ENCODE measurements around the gene ST14.

The ST14 gene

GRCh38 chr11:130137999-130138398, 21.6 kb upstream of the ST14 start:
- DNase-seq: no peak

DNA sequence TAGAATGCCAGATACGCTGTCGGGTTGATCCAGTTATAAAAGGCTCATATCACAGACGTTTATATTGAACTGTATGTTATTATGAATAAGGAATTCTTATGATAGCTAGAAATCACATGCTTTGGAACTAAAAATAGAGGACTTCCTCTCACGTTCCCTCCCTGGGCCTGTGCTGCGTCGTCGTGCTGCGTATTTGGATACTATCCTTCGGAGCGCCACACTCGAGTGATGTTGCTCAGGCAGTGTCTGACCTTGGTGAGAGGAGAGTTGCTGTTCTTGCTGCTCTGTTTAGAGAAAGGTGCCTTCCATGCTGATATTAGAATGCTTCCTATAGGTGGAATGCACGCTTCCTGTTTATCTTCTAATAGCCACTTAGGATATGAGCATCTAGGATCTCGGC, 20.2 kb upstream of the ST14 start:
- no peak for DNase-seq

DNA sequence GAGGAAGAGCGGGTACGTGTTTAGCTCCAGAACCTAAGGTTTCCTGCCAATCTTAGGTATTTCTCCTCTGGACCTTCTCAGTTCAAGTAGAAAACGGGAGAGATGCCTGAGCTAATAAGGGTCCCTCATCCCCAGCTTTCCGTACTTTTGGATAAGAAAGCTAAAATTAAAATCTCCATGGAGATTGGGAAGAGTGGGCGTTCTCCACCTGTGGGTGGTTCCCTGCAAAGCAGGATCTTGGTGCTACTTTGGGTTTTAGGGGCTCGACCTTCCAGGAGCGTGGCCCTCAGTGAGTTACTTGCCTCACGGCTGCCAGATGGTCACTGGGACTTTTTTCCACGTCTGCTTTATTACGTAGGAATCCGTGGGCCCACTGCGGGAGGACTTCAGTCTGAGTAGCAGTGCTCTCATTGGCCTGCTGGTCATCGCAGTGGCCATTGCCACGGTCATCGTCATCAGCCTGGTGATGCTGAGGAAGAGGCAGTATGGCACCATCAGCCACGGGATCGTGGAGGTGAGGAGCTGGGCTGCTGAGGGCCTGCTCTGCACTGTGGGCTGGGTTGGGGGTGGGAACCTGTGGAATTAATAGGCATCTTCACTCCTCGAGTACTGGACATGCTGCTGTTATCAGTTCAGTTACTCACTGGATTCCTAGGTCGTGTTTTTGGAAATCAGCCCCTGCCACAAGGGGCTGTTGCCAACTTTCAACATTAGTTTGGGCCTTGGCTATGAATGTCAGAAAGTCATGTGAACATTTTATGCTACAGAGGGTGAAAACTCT, 17.8 kb upstream of the ST14 start:
- DNase-seq: no peak

- no peak for DNase-seq
Measured at GRCh38 chr11:130144141-130144540, 15.4 kb upstream of the ST14 start.

DNA sequence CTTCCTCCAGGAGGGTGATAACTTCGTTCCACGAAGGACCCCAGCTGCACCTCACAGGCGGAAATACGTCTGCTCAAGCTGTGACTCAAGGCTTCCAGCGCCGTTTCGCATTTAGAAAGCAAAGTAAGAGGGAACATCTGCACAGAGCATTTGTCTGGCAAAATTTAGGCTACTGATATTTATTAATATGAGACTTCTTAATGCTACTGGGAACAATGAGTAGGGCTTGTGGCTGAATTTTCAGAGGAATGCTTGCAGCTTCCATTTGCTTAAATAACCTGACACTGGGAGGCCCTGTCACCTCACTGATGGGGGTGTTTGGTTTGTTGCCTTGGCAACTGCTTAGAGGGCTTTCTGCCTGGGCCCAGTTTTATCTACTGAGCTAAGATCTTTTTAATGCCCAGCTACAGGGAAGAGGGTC, 14.7 kb upstream of the ST14 start:
- no peak for DNase-seq

DNA sequence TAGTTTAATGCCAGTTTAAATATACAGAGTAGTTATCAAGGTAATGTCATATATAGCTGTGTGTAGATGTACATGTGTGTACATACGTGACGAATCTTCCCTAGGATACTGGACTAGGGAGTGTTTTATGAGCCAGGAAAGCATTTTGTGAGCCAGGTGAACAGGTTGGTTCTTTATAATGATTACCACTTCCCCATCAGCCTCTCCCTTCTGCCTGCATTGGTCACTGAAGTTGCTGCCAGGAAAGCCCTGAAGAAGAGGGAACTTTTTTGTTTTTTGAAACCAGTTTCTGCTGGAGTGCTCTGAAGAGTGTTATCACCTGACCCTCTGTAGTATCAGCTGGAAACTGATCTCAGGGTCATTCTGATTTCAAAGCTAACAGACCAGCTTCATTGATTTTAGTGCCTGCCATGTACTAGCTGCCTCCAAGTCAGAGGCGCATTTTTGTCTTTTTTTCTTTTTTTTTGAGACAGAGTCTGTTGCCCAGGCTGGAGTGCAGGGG, 14.2 kb upstream of the ST14 start:
- no peak for DNase-seq

DNA sequence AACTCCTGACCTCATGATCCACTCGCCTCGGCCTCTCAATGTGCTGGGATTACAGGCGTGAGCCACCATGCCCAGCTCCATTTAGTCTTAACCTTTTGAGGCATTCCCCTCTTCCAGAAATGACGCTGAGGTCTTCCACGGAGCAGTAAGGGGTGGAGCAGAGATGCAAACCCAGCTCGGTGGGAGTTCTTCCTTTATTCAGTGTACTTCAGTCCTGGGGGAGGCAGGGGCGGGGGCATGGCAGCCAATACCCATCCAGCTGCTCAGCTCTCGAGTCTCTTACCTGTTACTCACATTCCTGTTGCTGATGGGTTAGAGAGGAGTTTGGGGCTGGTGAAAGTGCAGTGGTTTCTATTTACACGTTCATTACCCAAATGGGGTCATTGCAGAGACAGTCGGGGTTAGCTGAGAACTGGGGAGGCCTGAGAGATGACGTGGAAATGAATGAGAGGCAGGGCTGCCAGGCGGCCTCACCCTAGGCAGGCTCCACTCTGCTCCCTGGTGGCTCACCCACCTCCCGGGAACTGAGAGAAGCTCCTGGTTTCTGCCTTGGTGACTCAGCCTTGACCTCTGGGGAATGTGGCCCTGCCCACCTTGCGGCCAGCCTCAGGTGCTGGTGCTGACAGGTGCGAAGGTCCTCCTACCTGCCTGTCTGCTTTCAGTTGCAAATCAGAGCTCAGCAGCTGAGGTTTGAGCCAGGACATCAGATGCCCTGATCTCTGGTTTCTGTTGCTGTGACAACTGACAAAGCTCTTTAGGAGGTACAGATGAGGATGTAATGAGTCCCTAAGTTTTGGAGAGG, 13.4 kb upstream of the ST14 start:
- no peak for DNase-seq

DNA sequence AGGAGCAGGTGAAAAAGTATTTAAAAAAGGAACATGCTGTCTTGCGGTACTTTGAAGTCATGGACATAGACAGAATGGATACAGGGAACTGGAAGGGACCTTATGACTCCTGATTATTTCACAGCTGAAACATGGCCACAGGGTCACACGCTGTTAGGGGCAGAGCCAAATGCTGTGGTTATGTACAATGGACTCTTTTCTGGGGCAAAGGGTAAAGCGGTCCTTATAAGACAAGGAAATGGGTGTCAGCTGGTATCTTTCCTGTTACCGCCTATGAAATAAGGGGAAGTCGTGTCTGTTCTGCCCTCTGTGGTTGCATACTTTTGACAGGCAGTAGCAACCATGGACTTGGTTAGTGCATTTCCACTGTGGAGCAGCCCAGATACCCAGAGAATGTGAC, 12.8 kb upstream of the ST14 start:
- no peak for DNase-seq

DNA sequence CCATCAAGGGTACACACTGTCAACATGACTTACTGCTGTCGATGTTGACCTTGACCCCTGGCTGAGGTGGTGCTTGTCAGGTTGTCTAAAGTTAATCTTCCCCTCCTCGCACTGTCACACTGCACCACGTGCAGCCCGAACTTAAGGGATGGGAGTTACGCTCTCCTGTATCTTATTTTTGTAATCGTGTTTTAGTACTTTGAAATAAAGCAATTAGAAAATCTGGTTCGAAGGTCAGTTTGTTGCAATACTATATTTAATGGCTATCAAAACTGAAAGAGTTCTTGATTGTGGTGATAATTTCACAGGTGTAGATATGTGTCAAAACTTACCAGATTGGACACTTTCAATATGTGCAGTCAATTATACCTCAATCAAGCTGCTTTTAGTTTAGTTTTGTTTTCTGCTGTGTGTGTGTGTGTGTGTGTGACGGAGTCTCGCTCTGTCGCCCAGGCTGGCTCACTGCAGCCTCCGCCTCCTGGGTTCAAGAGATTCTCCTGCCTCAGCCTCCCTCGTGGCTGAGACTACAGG, 10.7 kb upstream of the ST14 start:
- no peak for DNase-seq

GRCh38 chr11:130150790-130151189, 8.8 kb upstream of the ST14 start:
- no peak for DNase-seq

- no peak for DNase-seq
Measured at GRCh38 chr11:130151196-130151595, 8.4 kb upstream of the ST14 start.

- no peak for DNase-seq
Measured at GRCh38 chr11:130156108-130157022, 3.2 kb upstream of the ST14 start.

DNA sequence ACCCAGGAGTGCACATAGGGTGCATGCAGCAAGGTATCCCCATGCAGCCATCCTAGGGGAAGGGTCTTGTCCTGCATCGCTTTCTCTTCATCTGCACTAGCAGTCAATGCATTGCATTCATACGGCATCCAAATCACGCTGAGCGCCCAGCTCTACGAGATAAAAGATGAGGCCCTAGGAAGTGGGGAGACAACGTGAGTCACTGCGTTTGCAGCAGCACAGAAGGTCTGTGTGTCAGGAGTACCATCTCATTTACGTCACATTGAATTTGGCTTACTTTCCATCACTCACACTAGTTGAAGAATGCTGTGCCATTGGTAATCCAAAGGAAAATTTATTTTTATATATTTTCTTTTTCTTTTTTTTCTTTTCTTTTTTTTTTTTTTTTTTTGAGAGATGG, 2.5 kb upstream of the ST14 start:
- DNase-seq: no peak

- DNase-seq: no peak
Measured at GRCh38 chr11:130157840-130158239, 1.7 kb upstream of the ST14 start.

- DNase-seq: no peak
Measured at GRCh38 chr11:130159139-130159538, 443 bp upstream of the ST14 start.

DNA sequence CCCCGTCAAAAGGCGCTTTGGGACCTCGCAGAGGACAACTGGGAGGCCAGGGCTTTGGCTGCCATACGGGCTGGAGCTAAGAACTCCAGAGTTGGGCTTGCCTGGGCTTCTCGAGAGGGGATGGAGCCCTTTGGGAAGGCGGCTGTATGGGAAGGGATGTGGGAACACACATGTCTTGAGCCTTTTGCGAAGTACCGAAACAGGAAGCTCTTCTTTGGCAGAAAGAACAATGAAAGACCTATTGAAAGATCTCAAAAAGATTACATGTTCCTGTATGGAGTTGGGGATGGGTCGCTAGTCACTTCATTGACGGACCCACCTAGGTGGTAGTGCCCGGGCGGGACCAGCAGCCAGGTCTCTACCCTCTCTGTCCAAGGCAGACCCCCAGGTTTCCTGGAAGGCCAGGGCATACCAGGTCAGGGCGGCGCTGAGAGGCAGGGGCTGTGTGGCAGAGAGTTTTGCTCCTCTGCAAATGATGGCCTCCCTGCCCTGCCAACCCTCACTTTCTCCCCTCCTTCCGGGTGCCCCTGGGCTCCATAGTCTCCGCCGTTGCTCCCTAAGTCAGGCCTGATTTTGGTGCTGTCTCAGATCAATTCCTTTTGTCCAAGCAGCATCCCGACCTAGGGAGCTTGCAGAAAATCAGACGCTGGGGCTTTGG, 1.0 kb downstream of the ST14 start:
- no peak for DNase-seq

DNA sequence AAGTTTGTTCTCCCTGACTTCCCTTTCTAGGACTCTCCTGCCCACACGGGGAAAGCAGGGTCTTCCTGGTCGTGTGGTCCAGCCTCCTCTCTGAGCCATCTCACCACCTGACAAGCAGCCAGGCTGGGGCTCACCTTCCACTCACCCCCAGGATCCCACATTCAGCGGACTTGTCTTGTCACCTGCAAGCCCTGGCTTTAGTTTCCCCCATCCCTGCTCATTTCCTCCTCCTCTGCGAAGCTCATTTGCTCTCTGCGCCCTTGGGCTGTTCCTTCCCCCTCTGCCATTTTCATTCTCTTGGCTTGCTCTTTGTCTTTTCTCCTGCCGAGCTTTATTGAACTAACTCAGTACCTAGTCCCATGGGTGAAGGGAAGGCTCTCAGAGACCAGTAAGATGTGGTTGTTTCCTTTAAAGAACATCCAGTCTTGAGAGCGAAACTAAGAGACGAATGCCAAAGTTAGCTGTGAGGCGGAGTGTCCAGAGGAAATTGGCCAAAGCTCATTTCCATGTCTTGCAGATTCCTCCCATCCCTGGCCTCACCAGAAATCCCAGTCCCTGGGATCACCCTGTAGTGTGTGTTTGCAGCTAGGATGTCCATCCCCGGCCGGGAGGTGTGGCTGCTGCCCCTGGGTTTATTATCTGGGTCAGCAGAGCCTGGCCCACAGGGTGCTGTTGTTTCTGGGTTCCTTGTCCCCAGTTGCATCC, 2.0 kb downstream of the ST14 start:
- no peak for DNase-seq

DNA sequence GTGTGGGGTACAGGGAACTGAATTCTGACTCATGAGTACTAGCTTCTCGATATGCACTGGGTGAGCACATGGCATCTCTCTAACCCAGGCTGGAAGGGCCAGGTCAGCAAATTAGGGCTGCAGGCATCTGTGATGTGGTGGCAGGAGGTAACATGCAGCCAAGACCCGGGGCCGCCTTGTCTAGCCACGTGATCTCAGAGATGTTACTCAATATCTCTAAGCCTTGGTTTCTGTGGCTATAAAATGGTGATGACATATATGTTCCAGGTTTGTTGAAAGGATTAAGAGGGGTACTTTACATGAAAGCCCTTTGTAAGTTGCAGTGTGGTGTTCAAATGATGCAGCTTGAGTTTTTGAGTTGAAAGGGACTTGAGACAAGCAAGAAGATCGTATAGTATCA, 3.2 kb downstream of the ST14 start:
- no peak for DNase-seq

GRCh38 chr11:130163346-130164220, 4.0 kb downstream of the ST14 start:
- DNase-seq: no peak

DNA sequence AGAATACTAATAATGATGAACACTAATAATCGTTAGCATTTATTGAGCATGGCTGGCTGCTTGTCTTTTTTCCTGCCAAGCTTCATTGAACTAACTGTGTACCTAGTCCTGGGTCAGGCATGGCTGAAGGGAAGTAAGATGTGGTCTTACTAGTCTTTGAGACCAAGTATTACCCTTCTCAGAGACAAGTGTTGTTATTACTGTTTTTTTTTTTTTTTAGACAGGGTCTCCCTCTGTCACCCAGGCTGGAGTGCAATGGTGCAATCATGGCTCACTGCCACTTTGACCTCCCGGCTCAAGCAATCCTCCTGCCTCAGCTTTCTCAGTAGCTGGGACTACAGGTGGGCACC, 4.6 kb downstream of the ST14 start:
- no peak for DNase-seq
